ENCODE measurements around the gene OMP.

DNA sequence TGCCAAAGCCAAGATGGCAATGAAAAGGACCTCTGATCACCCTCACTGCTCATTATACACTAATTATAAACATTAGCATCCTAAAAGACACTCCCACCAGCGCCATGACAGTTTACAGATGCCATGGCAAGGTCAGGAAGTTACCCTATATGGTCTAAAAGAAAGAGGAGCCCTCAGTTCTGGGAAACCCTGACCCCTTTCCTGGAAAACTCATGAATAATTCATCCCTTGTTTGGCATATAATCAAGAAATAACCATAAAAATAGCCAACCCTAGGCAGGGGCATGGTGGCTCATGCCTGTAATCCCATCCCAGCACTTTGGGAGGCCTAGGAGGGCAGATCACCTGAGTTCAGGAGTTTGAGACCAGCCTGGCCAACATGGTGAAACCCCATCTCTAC, 48.6 kb upstream of the OMP start:
- TF ChIP-seq POLR2AphosphoS5 (IDR thresholded peaks at IDR 0.05; ENCODE audit: low read depth, low read length) (no peak), TAF1 (IDR thresholded peaks at IDR 0.05; ENCODE audit: borderline replicate concordance, low read depth, low read length) (no peak)

Data from GM12892 (cell line).